GM23338 (cell line): ENCODE measurements around the gene APH1B. TPM values are rescaled to one million over a fixed set of nuclear protein-coding genes. Genes with fewer than 3 reads are reported as not detected.
"Not testable (repeated sequence)": the region's sequence is repeated elsewhere in the genome, so short reads cannot be mapped to it uniquely, and the experiment has no call there.

Experiments used
- ATAC-seq: fragments of 200-7000 bp; cut with Tn5 transposase; 3 replicates; pipeline ENCODE4 v1.9.1; 2020
- DNase-seq: peaks from one replicate; pipeline ENCODE4 v3.0.0-alpha.2; 2015; ENCODE audit warnings: low spot score
- H2AFZ ChIP-seq: fragments of 200-600 bp; sonication (generic); 2 replicates; pipeline ENCODE4 v1.8.0; 2016; ENCODE audit warnings: antibody characterized with exemption, mild to moderate bottlenecking, moderate library complexity
- H3F3A ChIP-seq: fragments of 200-600 bp; sonication (generic); replicated peaks from 2 replicates; pipeline ENCODE4 v1.8.0; 2017; ENCODE audit warnings: antibody characterized with exemption, mixed run types, low read depth
- H3K27ac ChIP-seq: fragments of 200-600 bp; sonication (generic); 2 replicates; pipeline ENCODE4 v1.6.1; 2016; ENCODE audit warnings: low read depth
- H3K27me3 ChIP-seq: fragments of 200-600 bp; sonication (generic); 2 replicates; pipeline ENCODE4 v1.8.0; 2016; ENCODE audit warnings: mild to moderate bottlenecking, mixed run types, moderate library complexity; ENCODE audit not compliant: insufficient read depth
- H3K36me3 ChIP-seq: fragments of 200-600 bp; sonication (generic); 2 replicates; pipeline ENCODE4 v1.8.0; 2016; ENCODE audit warnings: mild to moderate bottlenecking; ENCODE audit not compliant: insufficient read depth
- H3K4me1 ChIP-seq: fragments of 200-600 bp; sonication (generic); 2 replicates; pipeline ENCODE4 v1.8.0; 2016; ENCODE audit warnings: mild to moderate bottlenecking, moderate library complexity; ENCODE audit not compliant: insufficient read depth
- H3K4me2 ChIP-seq: fragments of 200-600 bp; sonication (generic); 2 replicates; pipeline ENCODE4 v1.7.1; 2017; ENCODE audit warnings: mixed run types
- H3K4me3 ChIP-seq: fragments of 200-600 bp; sonication (generic); 2 replicates; pipeline ENCODE4 v1.6.1; 2016; ENCODE audit warnings: mixed run types
- H3K79me2 ChIP-seq: fragments of 200-600 bp; sonication (generic); replicated peaks from 2 replicates; pipeline ENCODE4 v1.8.0; 2017; ENCODE audit warnings: mild to moderate bottlenecking; ENCODE audit not compliant: insufficient read depth
- H3K9me2 ChIP-seq: fragments of 200-600 bp; sonication (generic); 2 replicates; pipeline ENCODE4 v1.8.0; 2017; ENCODE audit not compliant: insufficient read depth
- H4K20me1 ChIP-seq: fragments of 200-600 bp; sonication (generic); replicated peaks from 2 replicates; pipeline ENCODE4 v1.8.0; 2017; ENCODE audit warnings: mild to moderate bottlenecking; ENCODE audit not compliant: insufficient read depth
- H3K27ac Mint-ChIP-seq: 2 replicates; pipeline ENCODE4 v1.8.0; 2020; ENCODE audit warnings: inconsistent platforms, mild to moderate bottlenecking, moderate library complexity, mixed read lengths
- H3K27me3 Mint-ChIP-seq: 3 replicates; pipeline ENCODE4 v1.8.0; 2022; ENCODE audit warnings: low read depth, mild to moderate bottlenecking, moderate library complexity, mixed read lengths, inconsistent platforms; ENCODE audit not compliant: insufficient read depth, poor library complexity
- H3K36me3 Mint-ChIP-seq: 3 replicates; pipeline ENCODE4 v1.8.0; 2021; ENCODE audit warnings: low read depth, mild to moderate bottlenecking, inconsistent platforms, moderate library complexity, mixed read lengths
- H3K4me1 Mint-ChIP-seq: 3 replicates; pipeline ENCODE4 v1.8.0; 2020; ENCODE audit warnings: mild to moderate bottlenecking, inconsistent platforms, mixed read lengths
- H3K4me3 Mint-ChIP-seq: 3 replicates; pipeline ENCODE4 v1.8.0; 2021; ENCODE audit warnings: moderate library complexity, mild to moderate bottlenecking, inconsistent platforms, mixed read lengths
- H3K9me3 Mint-ChIP-seq: 3 replicates; pipeline ENCODE4 v1.8.0; 2020; ENCODE audit warnings: moderate library complexity, mild to moderate bottlenecking, inconsistent platforms, mixed read lengths
- EZH2 ChIP-seq: fragments of 200-600 bp; sonication (generic); IDR thresholded peaks from one replicate; pipeline ENCODE4 v1.8.0; 2017; ENCODE audit warnings: antibody characterized with exemption, mild to moderate bottlenecking, low read depth; ENCODE audit not compliant: unreplicated experiment
- JUNB ChIP-seq: IDR thresholded peaks from one replicate; pipeline ENCODE4 v1.6.1; 2016; ENCODE audit warnings: antibody characterized with exemption; ENCODE audit not compliant: unreplicated experiment
- NANOG ChIP-seq: IDR thresholded peaks from 2 replicates; pipeline ENCODE4 v1.6.1; 2016; ENCODE audit warnings: antibody characterized with exemption, borderline replicate concordance
- ZNF114 ChIP-seq: fragments of 250-450 bp; sonication (Bioruptor Pico); IDR thresholded peaks from 2 replicates; pipeline ENCODE4 v1.5.0; 2020; ENCODE audit warnings: mild to moderate bottlenecking, moderate library complexity
- ZNF331 ChIP-seq: fragments of 250-450 bp; sonication (Bioruptor Pico); IDR thresholded peaks from 2 replicates; pipeline ENCODE4 v1.5.0; 2020; ENCODE audit warnings: low read depth, mild to moderate bottlenecking, moderate library complexity
- polyA plus RNA-seq: library from polyadenylated mRNA; unstranded; fragments of >200 nt; fragmentation: Nextera tagmentation; extraction: Ambion mirVana; gene quantifications from 2 replicates; pipeline ENCODE4 v1.2.1, GENCODE V29; 2016
- total RNA-seq: library from RNA; depleted of rRNA; stranded (reverse); fragments of >200 nt; shearing (Covaris generic); gene quantifications from 2 replicates; pipeline ENCODE4 v1.2.3, GENCODE V29; 2014

APH1B gene
- total and polyA plus RNA-seq, 2 experiments from 2014 or later = 14.3 to 24.4 TPM

GRCh38 chr15:63341898-63342297, 64.5 kb downstream of the APH1B start:
- no peak overlapping the region for H3K27ac ChIP-seq
- no peak overlapping the region for H3K4me3 ChIP-seq
- Mint-ChIP-seq H3K4me1 (peaks cover 47% of the 10 kb centered on the region), H3K4me3 (no peak overlapping the region), H3K9me3 (no peaks in the 10 kb centered on the region), H3K27me3 (peaks cover 2% of the 10 kb centered on the region), H3K27ac (no peak overlapping the region), H3K36me3 (no peaks in the 10 kb centered on the region; the same call in 2 of the 3 replicates)
- H3K36me3 ChIP-seq = no peaks in the 10 kb centered on the region
- ATAC-seq (no peak), DNase-seq (no peak)
- TF ChIP-seq ZNF331 (CRISPR knock-in tag) (no peak), EZH2 (no peak), JUNB (no peak), NANOG (no peak)
- H3K9me2 ChIP-seq = peaks cover 4% of the 10 kb centered on the region; the same call in 1 of the 2 replicates
- H3K79me2 ChIP-seq = no peaks in the 10 kb centered on the region
- peaks cover 27% of the 10 kb centered on the region for H3K4me1 ChIP-seq
- H3K4me2 ChIP-seq = no peak overlapping the region
- H3F3A ChIP-seq = no peaks in the 10 kb centered on the region
- no peaks in the 10 kb centered on the region for H4K20me1 ChIP-seq
- no peaks in the 10 kb centered on the region for H3K27me3 ChIP-seq
- H2AFZ ChIP-seq = no peak overlapping the region

GRCh38 chr15:63342996-63343562, 65.7 kb downstream of the APH1B start:
- not testable (repeated sequence) for H3F3A ChIP-seq, H3K27ac Mint-ChIP-seq, H4K20me1 ChIP-seq, H3K36me3 Mint-ChIP-seq, H3K9me3 Mint-ChIP-seq, H3K79me2 ChIP-seq, H3K4me3 Mint-ChIP-seq, ATAC-seq, H3K27ac ChIP-seq, H3K4me3 ChIP-seq, H3K27me3 Mint-ChIP-seq, H3K36me3 ChIP-seq, H3K4me2 ChIP-seq, H3K9me2 ChIP-seq, H3K27me3 ChIP-seq, DNase-seq, H2AFZ ChIP-seq
- H3K4me1 ChIP-seq = peaks cover 27% of the 10 kb centered on the region
- peaks cover 44% of the 10 kb centered on the region for H3K4me1 Mint-ChIP-seq

GRCh38 chr15:63344731-63345390, 67.5 kb downstream of the APH1B start:
- Mint-ChIP-seq H3K27me3 (peaks cover 2% of the 10 kb centered on the region), H3K4me3 (no peak overlapping the region)
- peaks cover 4% of the 10 kb centered on the region; the same call in 1 of the 2 replicates for H3K9me2 ChIP-seq

GRCh38 chr15:63345391-63345752, 68.0 kb downstream of the APH1B start:
- no peak for DNase-seq
- TF ChIP-seq ZNF331 (CRISPR knock-in tag) (no peak), EZH2 (no peak)
- Histone ChIP-seq H2AFZ (no peak overlapping the region), H3K9me2 (peaks cover 4% of the 10 kb centered on the region; the same call in 1 of the 2 replicates), H3F3A (no peaks in the 10 kb centered on the region), H3K27me3 (no peaks in the 10 kb centered on the region), H4K20me1 (no peaks in the 10 kb centered on the region), H3K79me2 (no peaks in the 10 kb centered on the region), H3K4me3 (no peak overlapping the region), H3K36me3 (no peaks in the 10 kb centered on the region), H3K27ac (no peak overlapping the region), H3K4me2 (no peak overlapping the region), H3K4me1 (peaks cover 12% of the 10 kb centered on the region)
- H3K27me3 Mint-ChIP-seq = peaks cover 2% of the 10 kb centered on the region
- H3K4me3 Mint-ChIP-seq = no peak overlapping the region
- H3K9me3 Mint-ChIP-seq = no peaks in the 10 kb centered on the region
- no peak for ATAC-seq
- H3K27ac Mint-ChIP-seq = no peak overlapping the region
- no peaks in the 10 kb centered on the region for H3K36me3 Mint-ChIP-seq
- peaks cover 31% of the 10 kb centered on the region for H3K4me1 Mint-ChIP-seq

More at GRCh38 chr15:63344731-63345390, 67.5 kb downstream of the APH1B start:
- H3K4me3 ChIP-seq = no peak overlapping the region
- ATAC-seq (no peak), DNase-seq (no peak)
- H3K79me2 ChIP-seq = no peaks in the 10 kb centered on the region
- Mint-ChIP-seq H3K27ac (no peak overlapping the region), H3K36me3 (no peaks in the 10 kb centered on the region), H3K9me3 (no peaks in the 10 kb centered on the region), H3K4me1 (peaks cover 37% of the 10 kb centered on the region)
- no peaks in the 10 kb centered on the region for H3F3A ChIP-seq
- TF ChIP-seq ZNF114 (CRISPR knock-in tag) = no peak
- H3K4me2 ChIP-seq = no peak overlapping the region
- H4K20me1 ChIP-seq = no peaks in the 10 kb centered on the region
- H3K36me3 ChIP-seq = no peaks in the 10 kb centered on the region
- peaks cover 17% of the 10 kb centered on the region for H3K4me1 ChIP-seq
- no peaks in the 10 kb centered on the region for H3K27me3 ChIP-seq
- H3K27ac ChIP-seq = no peak overlapping the region
- no peak overlapping the region for H2AFZ ChIP-seq
